IMR-90 (cell line): ENCODE data around the gene FAM240A. TPM values are rescaled to one million over a fixed set of nuclear protein-coding genes. Genes with fewer than 3 reads are reported as not detected.

ENCODE experiments used
- ATAC-seq: fragments of 200-7000 bp; cut with Tn5 transposase; 2 replicates; pipeline ENCODE4 v1.9.1; 2020; ENCODE audit warnings: low read depth, mild to moderate bottlenecking, moderate library complexity
- BruUV-seq: library from RNA; stranded (reverse); fragments of 400-500 nt; replicated peaks from 2 replicates; lab custom pipeline; 2021; lab: Mats Ljungman, UMichigan
- CTCF ChIA-PET: fragments of 300-600 bp; formaldehyde crosslinking; extraction: SDS; loops from one replicate; lab custom pipeline; 2021; ENCODE audit warnings: antibody characterized with exemption; lab: Yijun Ruan, JAX
- POLR2A ChIA-PET: fragments of 300-600 bp; sonication (Branson Sonifier 250); formaldehyde crosslinking; loops from one replicate; lab custom pipeline; 2022; ENCODE audit warnings: antibody characterized with exemption; ENCODE audit not compliant: unreplicated experiment; lab: Charles Lee
- DNase-seq: peaks from one replicate; pipeline ENCODE4 v3.0.0; 2013
- H2AFZ ChIP-seq: replicated peaks from 2 replicates; pipeline ENCODE3; 2013; ENCODE audit warnings: low read length, mild to moderate bottlenecking; ENCODE audit not compliant: poor library complexity
- H2AK5ac ChIP-seq: 2 replicates; pipeline ENCODE4 v1.6.1; 2013; ENCODE audit warnings: low read depth, low read length, inconsistent platforms
- H2AK9ac ChIP-seq: replicated peaks from 2 replicates; pipeline ENCODE3; 2013; ENCODE audit warnings: mild to moderate bottlenecking, low read depth, low read length, moderate library complexity; ENCODE audit not compliant: poor library complexity
- H2BK120ac ChIP-seq: 2 replicates; pipeline ENCODE4 v1.6.1; 2013; ENCODE audit warnings: low read depth, low read length, inconsistent platforms
- H2BK15ac ChIP-seq: 3 replicates; pipeline ENCODE4 v1.6.1; 2013; ENCODE audit warnings: low read depth, low read length, inconsistent platforms
- H2BK20ac ChIP-seq: 2 replicates; pipeline ENCODE4 v1.6.1; 2013; ENCODE audit warnings: low read depth, mild to moderate bottlenecking, inconsistent platforms, low read length, moderate library complexity
- H2BK5ac ChIP-seq: 2 replicates; pipeline ENCODE4 v1.6.1; 2013; ENCODE audit warnings: mild to moderate bottlenecking, low read depth, low read length, inconsistent platforms; ENCODE audit not compliant: poor library complexity, severe bottlenecking
- H3K14ac ChIP-seq: replicated peaks from 2 replicates; pipeline ENCODE4 v1.6.1; 2013; ENCODE audit warnings: low read depth, low read length, inconsistent platforms
- H3K18ac ChIP-seq: 2 replicates; pipeline ENCODE4 v1.6.1; 2013; ENCODE audit warnings: low read depth, low read length, control low read depth
- H3K23ac ChIP-seq: 2 replicates; pipeline ENCODE4 v1.6.1; 2013; ENCODE audit warnings: low read depth, low read length, inconsistent platforms
- H3K27ac ChIP-seq: 2 replicates; pipeline ENCODE4 v1.5.1; 2013; ENCODE audit warnings: mild to moderate bottlenecking, control low read depth, low read length; ENCODE audit not compliant: insufficient read depth
- H3K27me3 ChIP-seq: 2 replicates; pipeline ENCODE4 v1.6.1; 2013; ENCODE audit warnings: low read length; ENCODE audit not compliant: control insufficient read depth, insufficient read depth
- H3K36me3 ChIP-seq: 2 replicates; pipeline ENCODE4 v1.6.1; 2013; ENCODE audit warnings: low read length, mixed read lengths; ENCODE audit not compliant: control insufficient read depth, insufficient read depth
- H3K4ac ChIP-seq: 2 replicates; pipeline ENCODE4 v1.6.1; 2013; ENCODE audit warnings: low read depth, low read length, inconsistent platforms
- H3K4me1 ChIP-seq: 2 replicates; pipeline ENCODE4 v1.6.1; 2013; ENCODE audit warnings: low read length, mixed read lengths; ENCODE audit not compliant: control insufficient read depth, insufficient read depth
- H3K4me2 ChIP-seq: 2 replicates; pipeline ENCODE4 v1.6.1; 2013; ENCODE audit warnings: low read depth, mild to moderate bottlenecking, control low read depth, low read length, moderate library complexity
- H3K4me3 ChIP-seq: 2 replicates; pipeline ENCODE4 v1.5.1; 2013; ENCODE audit warnings: low read depth, mild to moderate bottlenecking, control low read depth, low read length, moderate library complexity; ENCODE audit not compliant: insufficient read depth
- H3K56ac ChIP-seq: 2 replicates; pipeline ENCODE4 v1.6.1; 2013; ENCODE audit warnings: low read length, inconsistent platforms; ENCODE audit not compliant: insufficient read depth; ENCODE audit errors: extremely low read depth
- H3K79me1 ChIP-seq, 2 experiments: 2 replicates each; pipeline ENCODE4 v1.6.1; 2013; ENCODE audit warnings: low read length in 2 of 2, inconsistent platforms in 1 of 2, low read depth in 1 of 2
- H3K9ac ChIP-seq: 2 replicates; pipeline ENCODE4 v1.6.1; 2013; ENCODE audit warnings: low read depth, low read length, control low read depth
- H3K9me1 ChIP-seq: 2 replicates; pipeline ENCODE4 v1.6.1; 2013; ENCODE audit warnings: low read length, inconsistent platforms; ENCODE audit not compliant: insufficient read depth
- H3K9me3 ChIP-seq: 2 replicates; pipeline ENCODE4 v1.6.1; 2013; ENCODE audit warnings: low read length; ENCODE audit not compliant: control insufficient read depth, insufficient read depth
- H4K20me1 ChIP-seq: 2 replicates; pipeline ENCODE4 v1.6.1; 2013; ENCODE audit warnings: low read length, inconsistent platforms; ENCODE audit not compliant: insufficient read depth
- H4K5ac ChIP-seq: 2 replicates; pipeline ENCODE4 v1.6.1; 2013; ENCODE audit warnings: mild to moderate bottlenecking, low read depth, low read length, control low read depth
- H4K8ac ChIP-seq, 2 experiments: 2 replicates each; pipeline ENCODE4 v1.6.1; 2013; ENCODE audit warnings: low read depth in 2 of 2, low read length in 2 of 2, control low read depth in 1 of 2, inconsistent platforms in 1 of 2
- H4K91ac ChIP-seq: 2 replicates; pipeline ENCODE4 v1.6.1; 2013; ENCODE audit warnings: low read depth, low read length, inconsistent platforms; ENCODE audit not compliant: insufficient read depth
- BHLHE40 ChIP-seq: fragments of 150-350 bp; IDR thresholded peaks from 2 replicates; pipeline ENCODE4 v1.6.1; 2016; ENCODE audit warnings: mild to moderate bottlenecking, low read depth, low read length
- CEBPB ChIP-seq: IDR thresholded peaks from 2 replicates; pipeline ENCODE4 v1.6.1; 2012; ENCODE audit warnings: low read depth, low read length, improper control_type of control experiment
- CHD1 ChIP-seq: IDR thresholded peaks from 2 replicates; pipeline ENCODE4 v1.6.1; 2012; ENCODE audit warnings: low read depth, low read length, improper control_type of control experiment
- CTCF ChIP-seq: conservative IDR thresholded peaks from 2 replicates; pipeline ENCODE4 v1.5.1; 2012; ENCODE audit warnings: mild to moderate bottlenecking, low read depth, low read length, improper control_type of control experiment
- MAZ ChIP-seq: IDR thresholded peaks from 2 replicates; pipeline ENCODE4 v1.6.1; 2012; ENCODE audit warnings: low read depth, mild to moderate bottlenecking, low read length, improper control_type of control experiment, moderate library complexity, borderline replicate concordance
- MXI1 ChIP-seq: IDR thresholded peaks from 2 replicates; pipeline ENCODE4 v1.6.1; 2012; ENCODE audit warnings: low read depth, mild to moderate bottlenecking, low read length, moderate library complexity, borderline replicate concordance
- POLR2A ChIP-seq: IDR thresholded peaks from 2 replicates; pipeline ENCODE4 v1.6.1; 2012; ENCODE audit warnings: mild to moderate bottlenecking, low read depth, low read length
- RCOR1 ChIP-seq: IDR thresholded peaks from 2 replicates; pipeline ENCODE4 v1.6.1; 2012; ENCODE audit warnings: mild to moderate bottlenecking, low read length, improper control_type of control experiment; ENCODE audit not compliant: insufficient replicate concordance
- USF2 ChIP-seq: fragments of 150-350 bp; IDR thresholded peaks from 2 replicates; pipeline ENCODE4 v1.6.1; 2017; ENCODE audit warnings: mild to moderate bottlenecking, antibody characterized with exemption, low read length, low read depth
- WGBS, 2 experiments: methylation state at CpG; one replicate each; pipeline versions ENCODE4 v1.1.5 to v1.1.7; 2013; ENCODE audit warnings: missing lambda C conversion rate in 2 of 2; ENCODE audit not compliant: insufficient read length in 1 of 2; ENCODE audit errors: extremely low coverage in 2 of 2; 5-methylcytosine and 5-hydroxymethylcytosine counted together
- dilution Hi-C: fragments of 300-500 bp; cut with HindIII; formaldehyde crosslinking; loops from one replicate; pipeline ENCODE4 v1.14.3; 2018; ENCODE audit warnings: low sequenced_read_pairs; ENCODE audit not compliant: unreplicated experiment
- in situ Hi-C: fragments of 300-500 bp; cut with MboI; formaldehyde crosslinking; loops from 3 replicates; pipeline ENCODE4 v1.14.3; 2019; ENCODE audit warnings: low sequenced_read_pairs, inconsistent platforms, mixed read lengths
- intact Hi-C: fragments of 100-400 bp; cut with micrococcal nuclease; formaldehyde crosslinking; loops from 2 replicates; pipeline ENCODE4 v1.10.0; 2022
- polyA plus RNA-seq, 3 experiments: library from polyadenylated mRNA; depleted of rRNA; stranded (reverse); fragments of >200 nt; gene quantifications; 2 replicates each; pipeline ENCODE4 v1.2.3, GENCODE V29; 2012; ENCODE audit warnings: low replicate concordance in 1 of 3
- total RNA-seq: library from RNA; depleted of rRNA; stranded (reverse); fragments of >200 nt; gene quantifications from 2 replicates; pipeline ENCODE4 v1.2.3, GENCODE V29; 2012

Gene FAM240A
- total and polyA plus RNA-seq, 2 of the 4 experiments (the other 2 are of a cell fraction): not detected

GRCh38 chr3:46662771-46663551, 50.6 kb downstream of the FAM240A start:
- dilution Hi-C loops: no loop called here
- Histone ChIP-seq H3K4ac (peak overlapping the region; percentile 40), H2BK5ac (peak overlapping the region; percentile 19), H3K27me3 (peaks cover 3% of the 10 kb centered on the region; the same call in 1 of the 2 replicates), H3K4me1 (peaks cover 27% of the 10 kb centered on the region), H3K9ac (no peak overlapping the region), H3K56ac (no peak overlapping the region), H4K20me1 (no peaks in the 10 kb centered on the region), H3K4me3 (no peak overlapping the region), H2AK9ac (peak overlapping the region; percentile 33), H4K8ac (peak overlapping the region in 1 of 2 experiments; percentile 64; a peak in 2 of 4 replicates), H3K18ac (peak overlapping the region; percentile 38; the same call in 1 of the 2 replicates), H2AFZ (peak overlapping the region; percentile 55), H2BK20ac (peak overlapping the region; percentile 27), H3K9me3 (no peaks in the 10 kb centered on the region), H2AK5ac (peak overlapping the region; percentile 5; the same call in 1 of the 2 replicates), H2BK15ac (no peak overlapping the region), H4K91ac (peak overlapping the region; percentile 46), H2BK120ac (peak overlapping the region; percentile 72; the same call in 1 of the 2 replicates), H3K4me2 (peak overlapping the region; percentile 47), H3K9me1 (no peaks in the 10 kb centered on the region; the same call in 1 of the 2 replicates), H3K36me3 (no peaks in the 10 kb centered on the region), H3K23ac (no peak overlapping the region), H4K5ac (peak overlapping the region; percentile 5; the same call in 1 of the 2 replicates), H3K14ac (peak overlapping the region; percentile 52), H3K27ac (peak overlapping the region; percentile 27; the same call in 1 of the 2 replicates), H3K79me1 (no peaks in the 10 kb centered on the region)
- ChIA-PET POLR2A (no interaction called here), CTCF (interaction anchor here (0.6 to 2.4 kb wide), 3 partner anchors 9 to 201 kb away, joined by 3 to 14 read pairs (median 3); no protein-coding TSS in a partner anchor)
- in situ Hi-C loops: no loop called here
- BruUV-seq: no TSS peak
- ATAC-seq (peak; percentile 38), DNase-seq (peak; percentile 69)
- intact Hi-C loops: no loop called here
- WGBS, 2 experiments: 4% methylated on average over 3 of the region's 17 CpGs; no CpG with 5 or more reads in 1 of the 2 experiments
- peak; percentile 84; the same call in 1 of the 2 replicates for TF ChIP-seq MXI1
- no peak for TF ChIP-seq CHD1
- TF ChIP-seq MAZ: no peak
- TF ChIP-seq RCOR1: peak; percentile 51
- TF ChIP-seq CEBPB: peak; percentile 89
- no peak for TF ChIP-seq CTCF
- TF ChIP-seq POLR2A: no peak
- TF ChIP-seq USF2: peak; percentile 14; the same call in 1 of the 2 replicates
- 0 out of 2 replicates have a peak, but pooled peaks have one; percentile 22 for TF ChIP-seq BHLHE40
